GM19351 (cell line): Measurements from ENCODE around the gene PTK6.
"Not testable (repeated sequence)": the region's sequence is repeated elsewhere in the genome, so short reads cannot be mapped to it uniquely, and the experiment has no call there.

Experiments
- ATAC-seq: cut with Tn5 transposase; IDR thresholded peaks from one replicate; pipeline ENCODE4 v1.9.1; 2021; ENCODE audit warnings: mild to moderate bottlenecking, moderate library complexity; ENCODE audit not compliant: unreplicated experiment

PTK6 gene

DNA sequence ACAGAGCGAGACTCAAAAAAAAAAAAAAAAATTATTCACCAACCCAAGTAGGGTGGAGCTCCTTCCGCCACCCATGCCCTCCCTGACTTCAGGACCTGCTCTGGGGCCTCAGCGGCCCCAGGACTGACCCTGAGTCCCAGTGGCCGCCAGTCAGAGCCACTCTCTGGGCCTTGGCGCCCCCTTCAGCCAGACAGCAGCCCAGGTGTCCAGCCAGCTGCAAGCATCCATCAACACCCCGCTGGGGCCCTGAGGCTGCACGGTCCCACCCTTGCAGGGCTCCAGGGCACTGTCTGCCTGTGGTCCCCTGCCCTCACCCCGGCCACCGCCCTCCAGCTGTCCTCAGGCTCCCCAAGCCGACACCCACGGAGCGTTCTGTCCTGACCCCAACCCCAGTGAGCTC, 53.3 kb downstream of the PTK6 start:
- no peak for ATAC-seq

DNA sequence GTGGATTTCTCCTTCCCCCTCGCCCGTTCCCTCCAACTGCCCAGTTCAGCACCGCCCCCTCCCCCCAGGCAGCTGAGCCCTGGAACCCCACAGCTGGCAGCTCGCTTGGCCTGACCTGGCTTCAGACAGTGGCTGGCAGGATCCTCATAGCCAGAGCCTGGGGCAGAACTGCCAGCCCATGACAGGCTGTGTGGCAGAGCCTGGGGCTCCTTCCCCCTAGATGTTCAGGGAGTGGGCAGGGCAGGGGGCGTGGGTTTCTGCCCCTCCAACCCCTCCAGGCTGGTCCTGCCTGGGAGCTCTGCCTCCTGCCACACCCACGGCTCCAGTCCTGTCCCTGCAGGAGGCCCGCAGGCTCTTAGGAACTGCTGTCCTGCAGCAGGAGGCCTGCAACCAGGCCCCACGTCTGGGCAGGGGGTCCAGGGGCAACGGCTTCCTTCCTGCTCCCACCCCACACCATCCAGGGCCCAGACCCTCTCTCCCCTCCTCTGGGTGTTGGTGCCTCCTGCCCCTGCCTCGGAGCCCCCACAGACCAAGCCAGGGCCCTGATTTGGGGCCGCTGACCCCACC, 55.1 kb downstream of the PTK6 start:
- no peak for ATAC-seq

DNA sequence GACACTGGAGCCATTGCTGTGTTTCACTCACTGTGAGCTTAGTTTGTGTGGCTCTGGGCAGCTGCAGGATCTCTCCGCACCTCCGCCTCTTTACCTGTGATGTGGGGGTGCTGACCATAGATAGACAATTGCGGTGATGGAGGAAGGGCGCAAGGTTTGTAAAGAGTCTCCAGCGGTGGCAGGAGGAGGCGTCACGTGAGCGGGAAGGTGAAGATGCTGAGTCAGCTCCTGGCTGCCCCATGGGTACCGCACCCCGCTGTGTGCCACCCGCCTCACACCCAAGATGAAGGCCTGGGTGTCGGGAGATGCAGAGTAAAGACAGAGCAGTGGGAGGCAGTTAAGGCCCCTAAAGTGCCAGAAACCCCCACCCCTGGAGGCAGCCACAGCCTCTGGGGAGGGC, 55.7 kb downstream of the PTK6 start:
- ATAC-seq = no peak

DNA sequence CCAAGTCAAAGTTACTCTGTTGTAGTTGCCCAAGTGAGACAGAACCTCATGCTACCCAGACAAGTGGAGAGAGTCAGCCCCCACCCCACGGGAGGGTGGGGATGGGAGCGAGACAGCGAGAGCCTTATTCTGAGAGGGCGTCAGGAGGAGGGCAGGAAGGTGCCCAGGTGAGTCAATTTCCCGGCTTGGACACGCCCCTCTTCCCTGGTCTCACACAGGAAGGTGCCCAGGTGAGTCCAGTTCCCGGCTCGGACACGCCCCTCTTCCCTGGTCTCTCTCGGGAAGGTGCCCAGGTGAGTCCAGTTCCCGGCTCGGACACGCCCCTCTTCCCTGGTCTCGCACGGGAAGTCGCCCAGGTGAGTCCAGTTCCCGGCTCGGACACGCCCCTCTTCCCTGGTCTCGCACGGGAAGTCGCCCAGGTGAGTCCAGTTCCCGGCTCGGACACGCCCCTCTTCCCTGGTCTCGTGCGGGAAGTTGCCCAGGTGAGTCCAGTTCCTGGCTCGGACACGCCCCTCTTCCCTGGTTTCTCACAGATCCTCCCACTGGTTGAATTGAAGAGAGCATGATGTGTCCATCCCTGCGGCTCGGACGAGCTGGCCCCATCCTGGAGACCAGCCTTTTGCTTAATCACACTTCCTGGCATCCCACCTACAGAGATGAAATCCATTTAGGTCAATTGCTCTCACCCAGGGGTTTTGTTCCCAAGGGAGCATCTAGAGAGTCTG, 57.3 kb downstream of the PTK6 start:
- ATAC-seq = not testable (repeated sequence)

- no peak for ATAC-seq
Observed at GRCh38 chr20:63478346-63479302, 58.6 kb downstream of the PTK6 start.
